A172 (cell line): ENCODE data around the gene KNCN. TPM values are rescaled to one million over a fixed set of nuclear protein-coding genes. Genes with fewer than 3 reads are reported as not detected.

Experiments
- DNase-seq: peaks from one replicate; pipeline ENCODE4 v3.0.0-alpha.2; 2015; ENCODE audit warnings: low spot score
- total RNA-seq: library from RNA; depleted of rRNA; stranded (reverse); fragments of >200 nt; shearing (Covaris generic); gene quantifications from 2 replicates; pipeline ENCODE4 v1.2.3, GENCODE V29; 2014; rRNA removed

The KNCN gene
- not detected in 2 replicates for total RNA-seq

GRCh38 chr1:46551597-46552095, at the start of gene KNCN:
Gene KNCN, minus strand, starts transcription at chr1:46551647. Its CDS starts 432 bp downstream, at chr1:46551215.
- no peak for DNase-seq

- no peak for DNase-seq
These were observed 47.9 kb upstream of the KNCN start for GRCh38 chr1:46599059-46599970.

GRCh38 chr1:46596846-46597245, 45.4 kb upstream of the KNCN start:
- DNase-seq: no peak

GRCh38 chr1:46596036-46596435, 44.6 kb upstream of the KNCN start:
- DNase-seq: no peak

- DNase-seq: no peak
These were observed 43.7 kb upstream of the KNCN start for GRCh38 chr1:46595127-46595526.

- DNase-seq: no peak
These were observed 42.6 kb upstream of the KNCN start for GRCh38 chr1:46594063-46594462.

- no peak for DNase-seq
These were observed 41.4 kb upstream of the KNCN start for GRCh38 chr1:46592823-46593222.

GRCh38 chr1:46589529-46589928, 38.1 kb upstream of the KNCN start:
- DNase-seq: no peak

GRCh38 chr1:46587069-46587468, 35.6 kb upstream of the KNCN start:
- no peak for DNase-seq

- no peak for DNase-seq
These were observed 34.0 kb upstream of the KNCN start for GRCh38 chr1:46585312-46585938.

GRCh38 chr1:46583494-46583893, 32.0 kb upstream of the KNCN start:
- DNase-seq: no peak

GRCh38 chr1:46582972-46583371, 31.5 kb upstream of the KNCN start:
- no peak for DNase-seq

- no peak for DNase-seq
These were observed 30.4 kb upstream of the KNCN start for GRCh38 chr1:46581681-46582455.

- peak; percentile 5 for DNase-seq
These were observed 28.9 kb upstream of the KNCN start for GRCh38 chr1:46580140-46580903.

- DNase-seq: no peak
These were observed 26.2 kb upstream of the KNCN start for GRCh38 chr1:46577671-46578070.

GRCh38 chr1:46576596-46576995, 25.1 kb upstream of the KNCN start:
- DNase-seq: no peak

- no peak for DNase-seq
These were observed 24.3 kb upstream of the KNCN start for GRCh38 chr1:46575778-46576177.

GRCh38 chr1:46575300-46575699, 23.9 kb upstream of the KNCN start:
- DNase-seq: no peak

- no peak for DNase-seq
These were observed 20.3 kb upstream of the KNCN start for GRCh38 chr1:46571691-46572225.

GRCh38 chr1:46569884-46570725, 18.7 kb upstream of the KNCN start:
- DNase-seq: no peak
